HepG2 (cell line): ENCODE measurements around the gene GPSM1. TPM values are rescaled to one million over a fixed set of nuclear protein-coding genes. Genes with fewer than 3 reads are reported as not detected.

ENCODE experiments used
- EHMT2 ChIP-seq: fragments of 200-600 bp; sonication (generic); IDR thresholded peaks from 2 replicates; pipeline ENCODE4 v1.7.0; 2017; ENCODE audit warnings: antibody characterized with exemption, low read depth, low read length, borderline replicate concordance
- ERF ChIP-seq: IDR thresholded peaks from 2 replicates; pipeline ENCODE4 v1.6.1; 2018; ENCODE audit warnings: missing biosample characterization, missing genetic modification reagents
- FOXK1 ChIP-seq: sonication (generic); formaldehyde crosslinking; IDR thresholded peaks from 2 replicates; pipeline ENCODE4 v1.4.0; 2020; ENCODE audit warnings: low read depth, missing genetic modification reagents, borderline replicate concordance
- GABPA ChIP-seq, 2 experiments: IDR thresholded peaks; 2 replicates each; pipeline ENCODE4 v1.6.1; 2011 to 2016; ENCODE audit warnings: low read depth in 2 of 2, low read length in 1 of 2, missing biosample characterization in 1 of 2, missing genetic modification characterization in 1 of 2
- GATAD1 ChIP-seq: IDR thresholded peaks from 2 replicates; pipeline ENCODE4 v1.6.1; 2016; ENCODE audit warnings: missing genetic modification reagents, missing compliant biosample characterization
- HMG20A ChIP-seq: IDR thresholded peaks from 2 replicates; pipeline ENCODE4 v1.6.1; 2016; ENCODE audit warnings: borderline replicate concordance
- HOXA5 ChIP-seq: sonication (generic); formaldehyde crosslinking; IDR thresholded peaks from 2 replicates; pipeline ENCODE4 v1.4.0; 2020; ENCODE audit warnings: missing genetic modification reagents
- KDM6A ChIP-seq: IDR thresholded peaks from 2 replicates; pipeline ENCODE4 v1.6.1; 2016; ENCODE audit warnings: low read depth
- KMT2A ChIP-seq: sonication (generic); formaldehyde crosslinking; IDR thresholded peaks from 2 replicates; pipeline ENCODE4 v1.4.0; 2020; ENCODE audit warnings: missing genetic modification reagents
- LCORL ChIP-seq, 2 experiments: fragments of 450-650 bp in 1 of 2; sonication (generic) in 1 of 2; formaldehyde crosslinking in 1 of 2; IDR thresholded peaks; 2 replicates each; pipeline versions ENCODE4 v1.5.0 to v1.6.1; 2017 to 2020; ENCODE audit warnings: antibody characterized with exemption in 1 of 2, missing genetic modification reagents in 1 of 2
- MAFF ChIP-seq: IDR thresholded peaks from 2 replicates; pipeline ENCODE4 v1.6.1; 2011; ENCODE audit warnings: low read depth, low read length, improper control_type of control experiment
- MIER3 ChIP-seq: IDR thresholded peaks from 2 replicates; pipeline ENCODE4 v1.6.1; 2016; ENCODE audit warnings: missing compliant biosample characterization, borderline replicate concordance
- MXD1 ChIP-seq: sonication (generic); formaldehyde crosslinking; IDR thresholded peaks from 2 replicates; pipeline ENCODE4 v1.4.0; 2020; ENCODE audit warnings: mild to moderate bottlenecking, missing genetic modification reagents
- NFATC3 ChIP-seq: sonication (generic); formaldehyde crosslinking; IDR thresholded peaks from 2 replicates; pipeline ENCODE4 v1.5.1; 2020; ENCODE audit warnings: mild to moderate bottlenecking, missing genetic modification reagents
- NFE2 ChIP-seq: sonication (generic); formaldehyde crosslinking; IDR thresholded peaks from 2 replicates; pipeline ENCODE4 v1.4.0; 2020; ENCODE audit warnings: missing genetic modification reagents
- NR2C2 ChIP-seq: sonication (generic); formaldehyde crosslinking; IDR thresholded peaks from 2 replicates; pipeline ENCODE4 v1.4.0; 2020; ENCODE audit warnings: missing genetic modification reagents, mild to moderate bottlenecking, moderate library complexity, borderline replicate concordance
- NR2F6 ChIP-seq, 2 experiments: IDR thresholded peaks; 2 replicates each; pipeline ENCODE4 v1.6.1; 2016; ENCODE audit warnings: antibody characterized with exemption in 1 of 2, mild to moderate bottlenecking in 1 of 2
- ONECUT2 ChIP-seq: sonication (generic); formaldehyde crosslinking; IDR thresholded peaks from 2 replicates; pipeline ENCODE4 v1.4.0; 2020; ENCODE audit warnings: missing genetic modification reagents
- POLR2AphosphoS2 ChIP-seq: IDR thresholded peaks from 2 replicates; pipeline ENCODE4 v1.6.1; 2011; ENCODE audit warnings: low read depth, low read length, improper control_type of control experiment
- POLR2AphosphoS5 ChIP-seq: IDR thresholded peaks from 2 replicates; pipeline ENCODE4 v1.6.1; 2012; ENCODE audit warnings: low read depth, low read length
- SOX5 ChIP-seq: IDR thresholded peaks from 2 replicates; pipeline ENCODE4 v1.6.1; 2016; ENCODE audit warnings: borderline replicate concordance
- SP2 ChIP-seq: sonication (generic); formaldehyde crosslinking; IDR thresholded peaks from 2 replicates; pipeline ENCODE4 v1.5.1; 2020; ENCODE audit warnings: mild to moderate bottlenecking, missing genetic modification reagents
- SP5 ChIP-seq: IDR thresholded peaks from 2 replicates; pipeline ENCODE4 v1.6.1; 2016; ENCODE audit warnings: low read depth, borderline replicate concordance
- ZBTB2 ChIP-seq: sonication (generic); formaldehyde crosslinking; IDR thresholded peaks from 2 replicates; pipeline ENCODE4 v1.8.0; 2022; ENCODE audit warnings: low read depth, missing genetic modification reagents
- ZFP41 ChIP-seq: sonication (generic); formaldehyde crosslinking; IDR thresholded peaks from 2 replicates; pipeline ENCODE4 v1.4.0; 2020; ENCODE audit warnings: mild to moderate bottlenecking, missing genetic modification reagents, borderline replicate concordance
- ZNF124 ChIP-seq: sonication (generic); formaldehyde crosslinking; IDR thresholded peaks from 2 replicates; pipeline ENCODE4 v1.4.0; 2020; ENCODE audit warnings: missing genetic modification reagents
- ZNF256 ChIP-seq: sonication (generic); formaldehyde crosslinking; conservative IDR thresholded peaks from 2 replicates; pipeline ENCODE4 v1.4.0; 2020; ENCODE audit warnings: missing genetic modification reagents
- ZNF350 ChIP-seq: sonication (generic); formaldehyde crosslinking; IDR thresholded peaks from 2 replicates; pipeline ENCODE4 v1.4.0; 2020; ENCODE audit warnings: mild to moderate bottlenecking, low read depth, missing genetic modification reagents, borderline replicate concordance
- ZNF547 ChIP-seq: sonication (generic); formaldehyde crosslinking; IDR thresholded peaks from 2 replicates; pipeline ENCODE4 v1.5.1; 2020; ENCODE audit warnings: mild to moderate bottlenecking, missing genetic modification reagents
- ZNF777 ChIP-seq: sonication (generic); formaldehyde crosslinking; IDR thresholded peaks from 2 replicates; pipeline ENCODE4 v1.4.0; 2020; ENCODE audit warnings: missing genetic modification reagents
- polyA plus RNA-seq, 8 experiments: library from polyadenylated mRNA; depleted of rRNA in 3 of 8; stranded (reverse) in 7 of 8; unstranded in 1 of 8; fragments of >200 nt; fragmentation: Illumina TruSeq in 4 of 8; extraction: Trizol in 4 of 8; gene quantifications; 2 replicates each; pipeline versions ENCODE4 v1.2.1 to v1.2.3, GENCODE V29; 2011 to 2016; ENCODE audit warnings: low read depth in 4 of 8, missing spikeins in 1 of 8, mixed read lengths in 1 of 8; ENCODE audit not compliant: insufficient read depth in 1 of 8
- total RNA-seq, 5 experiments: library from RNA; depleted of rRNA; stranded (reverse); fragments of >200 nt; fragmentation: Illumina TruSeq; extraction: Trizol; gene quantifications; 2 replicates each; pipeline ENCODE4 v1.2.3, GENCODE V29; 2016; ENCODE audit warnings: low read depth in 1 of 5
- TF ChIP-seq, protein P1 (sequence below): sonication (generic); formaldehyde crosslinking; IDR thresholded peaks from 2 replicates; pipeline ENCODE4 v1.8.1; 2023; ENCODE audit warnings: mild to moderate bottlenecking, missing genetic modification reagents

The GPSM1 gene
- total and polyA plus RNA-seq, 2 of the 13 experiments (the other 11 are each of a cell fraction or from before 2014, with no cell fraction given) = 1.0 to 2.4 TPM

GRCh38 chr9:136295542-136296433, 31.6 kb upstream of the GPSM1 start (continued):
- TF ChIP-seq, protein P1, sequence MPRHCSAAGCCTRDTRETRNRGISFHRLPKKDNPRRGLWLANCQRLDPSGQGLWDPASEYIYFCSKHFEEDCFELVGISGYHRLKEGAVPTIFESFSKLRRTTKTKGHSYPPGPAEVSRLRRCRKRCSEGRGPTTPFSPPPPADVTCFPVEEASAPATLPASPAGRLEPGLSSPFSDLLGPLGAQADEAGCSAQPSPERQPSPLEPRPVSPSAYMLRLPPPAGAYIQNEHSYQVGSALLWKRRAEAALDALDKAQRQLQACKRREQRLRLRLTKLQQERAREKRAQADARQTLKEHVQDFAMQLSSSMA (CRISPR knock-in tag) = no peak
- TF ChIP-seq POLR2AphosphoS5 (no peak), LCORL (IDR thresholded peaks at IDR 0.05) (no peak), LCORL (CRISPR knock-in tag; IDR thresholded peaks at IDR 0.05) (0 out of 2 replicates have a peak, but pooled peaks have one; percentile 24), MAFF (peak; percentile 43), SOX5 (CRISPR knock-in tag) (peak; percentile 47), EHMT2 (no peak), SP2 (CRISPR knock-in tag) (no peak), ZNF256 (no peak), ERF (CRISPR knock-in tag) (no peak), POLR2AphosphoS2 (no peak), GABPA (IDR thresholded peaks at IDR 0.05; ENCODE audit: low read depth, low read length) (no peak), GABPA (CRISPR knock-in tag; IDR thresholded peaks at IDR 0.05; ENCODE audit: low read depth) (no peak), HOXA5 (CRISPR knock-in tag) (peak; percentile 79), KMT2A (CRISPR knock-in tag) (no peak), KDM6A (CRISPR knock-in tag) (no peak), ZNF777 (CRISPR knock-in tag) (no peak), ZBTB2 (CRISPR knock-in tag) (no peak), ZFP41 (CRISPR knock-in tag) (no peak), NFATC3 (CRISPR knock-in tag) (no peak), MXD1 (CRISPR knock-in tag) (peak; percentile 46; the same call in 1 of the 2 replicates), NR2F6 (IDR thresholded peaks at IDR 0.05) (peak; percentile 79), NR2F6 (CRISPR knock-in tag; IDR thresholded peaks at IDR 0.05) (peak; percentile 87; the same call in 1 of the 2 replicates), ZNF124 (CRISPR knock-in tag) (no peak), SP5 (CRISPR knock-in tag) (no peak), HMG20A (CRISPR knock-in tag) (no peak; the same call in 1 of the 2 replicates), ZNF547 (CRISPR knock-in tag) (no peak), NFE2 (CRISPR knock-in tag) (no peak), ZNF350 (CRISPR knock-in tag) (no peak), MIER3 (no peak), ONECUT2 (CRISPR knock-in tag) (no peak), FOXK1 (CRISPR knock-in tag) (peak; percentile 73; the same call in 1 of the 2 replicates), GATAD1 (no peak), NR2C2 (peak; percentile 55)
